GM23338 (cell line): ENCODE measurements around the gene BCKDHA. TPM values are rescaled to one million over a fixed set of nuclear protein-coding genes. Genes with fewer than 3 reads are reported as not detected.

ENCODE experiments used
- ATAC-seq: fragments of 200-7000 bp; cut with Tn5 transposase; 3 replicates; pipeline ENCODE4 v1.9.1; 2020
- DNase-seq: peaks from one replicate; pipeline ENCODE4 v3.0.0-alpha.2; 2015; ENCODE audit warnings: low spot score
- H2AFZ ChIP-seq: fragments of 200-600 bp; sonication (generic); 2 replicates; pipeline ENCODE4 v1.8.0; 2016; ENCODE audit warnings: antibody characterized with exemption, mild to moderate bottlenecking, moderate library complexity
- H3F3A ChIP-seq: fragments of 200-600 bp; sonication (generic); replicated peaks from 2 replicates; pipeline ENCODE4 v1.8.0; 2017; ENCODE audit warnings: antibody characterized with exemption, mixed run types, low read depth
- H3K27ac ChIP-seq: fragments of 200-600 bp; sonication (generic); 2 replicates; pipeline ENCODE4 v1.6.1; 2016; ENCODE audit warnings: low read depth
- H3K27me3 ChIP-seq: fragments of 200-600 bp; sonication (generic); 2 replicates; pipeline ENCODE4 v1.8.0; 2016; ENCODE audit warnings: mild to moderate bottlenecking, mixed run types, moderate library complexity; ENCODE audit not compliant: insufficient read depth
- H3K36me3 ChIP-seq: fragments of 200-600 bp; sonication (generic); 2 replicates; pipeline ENCODE4 v1.8.0; 2016; ENCODE audit warnings: mild to moderate bottlenecking; ENCODE audit not compliant: insufficient read depth
- H3K4me1 ChIP-seq: fragments of 200-600 bp; sonication (generic); 2 replicates; pipeline ENCODE4 v1.8.0; 2016; ENCODE audit warnings: mild to moderate bottlenecking, moderate library complexity; ENCODE audit not compliant: insufficient read depth
- H3K4me2 ChIP-seq: fragments of 200-600 bp; sonication (generic); 2 replicates; pipeline ENCODE4 v1.7.1; 2017; ENCODE audit warnings: mixed run types
- H3K4me3 ChIP-seq: fragments of 200-600 bp; sonication (generic); 2 replicates; pipeline ENCODE4 v1.6.1; 2016; ENCODE audit warnings: mixed run types
- H3K79me2 ChIP-seq: fragments of 200-600 bp; sonication (generic); replicated peaks from 2 replicates; pipeline ENCODE4 v1.8.0; 2017; ENCODE audit warnings: mild to moderate bottlenecking; ENCODE audit not compliant: insufficient read depth
- H3K9me2 ChIP-seq: fragments of 200-600 bp; sonication (generic); 2 replicates; pipeline ENCODE4 v1.8.0; 2017; ENCODE audit not compliant: insufficient read depth
- H4K20me1 ChIP-seq: fragments of 200-600 bp; sonication (generic); replicated peaks from 2 replicates; pipeline ENCODE4 v1.8.0; 2017; ENCODE audit warnings: mild to moderate bottlenecking; ENCODE audit not compliant: insufficient read depth
- H3K27ac Mint-ChIP-seq: 2 replicates; pipeline ENCODE4 v1.8.0; 2020; ENCODE audit warnings: inconsistent platforms, mild to moderate bottlenecking, moderate library complexity, mixed read lengths
- H3K27me3 Mint-ChIP-seq: 3 replicates; pipeline ENCODE4 v1.8.0; 2022; ENCODE audit warnings: low read depth, mild to moderate bottlenecking, moderate library complexity, mixed read lengths, inconsistent platforms; ENCODE audit not compliant: insufficient read depth, poor library complexity
- H3K36me3 Mint-ChIP-seq: 3 replicates; pipeline ENCODE4 v1.8.0; 2021; ENCODE audit warnings: low read depth, mild to moderate bottlenecking, inconsistent platforms, moderate library complexity, mixed read lengths
- H3K4me1 Mint-ChIP-seq: 3 replicates; pipeline ENCODE4 v1.8.0; 2020; ENCODE audit warnings: mild to moderate bottlenecking, inconsistent platforms, mixed read lengths
- H3K4me3 Mint-ChIP-seq: 3 replicates; pipeline ENCODE4 v1.8.0; 2021; ENCODE audit warnings: moderate library complexity, mild to moderate bottlenecking, inconsistent platforms, mixed read lengths
- H3K9me3 Mint-ChIP-seq: 3 replicates; pipeline ENCODE4 v1.8.0; 2020; ENCODE audit warnings: moderate library complexity, mild to moderate bottlenecking, inconsistent platforms, mixed read lengths
- EZH2 ChIP-seq: fragments of 200-600 bp; sonication (generic); IDR thresholded peaks from one replicate; pipeline ENCODE4 v1.8.0; 2017; ENCODE audit warnings: antibody characterized with exemption, mild to moderate bottlenecking, low read depth; ENCODE audit not compliant: unreplicated experiment
- EZH2phosphoT487 ChIP-seq: fragments of 200-600 bp; sonication (generic); IDR thresholded peaks from one replicate; pipeline ENCODE4 v1.8.1; 2018; ENCODE audit warnings: antibody characterized with exemption; ENCODE audit not compliant: unreplicated experiment
- JUNB ChIP-seq: IDR thresholded peaks from one replicate; pipeline ENCODE4 v1.6.1; 2016; ENCODE audit warnings: antibody characterized with exemption; ENCODE audit not compliant: unreplicated experiment
- NANOG ChIP-seq: IDR thresholded peaks from 2 replicates; pipeline ENCODE4 v1.6.1; 2016; ENCODE audit warnings: antibody characterized with exemption, borderline replicate concordance
- POLR2AphosphoS5 ChIP-seq: IDR thresholded peaks from 2 replicates; pipeline ENCODE4 v1.6.1; 2016; ENCODE audit warnings: antibody characterized with exemption, low read depth
- STAT1 ChIP-seq: IDR thresholded peaks from one replicate; pipeline ENCODE4 v1.6.1; 2016; ENCODE audit warnings: antibody characterized with exemption; ENCODE audit not compliant: unreplicated experiment
- ZNF114 ChIP-seq: fragments of 250-450 bp; sonication (Bioruptor Pico); IDR thresholded peaks from 2 replicates; pipeline ENCODE4 v1.5.0; 2020; ENCODE audit warnings: mild to moderate bottlenecking, moderate library complexity
- ZNF331 ChIP-seq: fragments of 250-450 bp; sonication (Bioruptor Pico); IDR thresholded peaks from 2 replicates; pipeline ENCODE4 v1.5.0; 2020; ENCODE audit warnings: low read depth, mild to moderate bottlenecking, moderate library complexity
- polyA plus RNA-seq: library from polyadenylated mRNA; unstranded; fragments of >200 nt; fragmentation: Nextera tagmentation; extraction: Ambion mirVana; gene quantifications from 2 replicates; pipeline ENCODE4 v1.2.1, GENCODE V29; 2016
- total RNA-seq: library from RNA; depleted of rRNA; stranded (reverse); fragments of >200 nt; shearing (Covaris generic); gene quantifications from 2 replicates; pipeline ENCODE4 v1.2.3, GENCODE V29; 2014
- TF ChIP-seq, protein P1 (sequence below): fragments of 250-450 bp; sonication (Bioruptor Pico); IDR thresholded peaks from 2 replicates; pipeline ENCODE4 v1.5.0; 2020; ENCODE audit warnings: mild to moderate bottlenecking, moderate library complexity
- TF ChIP-seq, protein P2 (sequence below), 2 experiments: fragments of 200-600 bp in 1 of 2; sonication (generic) in 1 of 2; conservative IDR thresholded peaks; 2 replicates each; pipeline versions ENCODE4 v1.5.1 to v1.6.1; 2016 to 2017; ENCODE audit warnings: antibody characterized with exemption in 2 of 2, low read depth in 2 of 2, mild to moderate bottlenecking in 2 of 2, moderate library complexity in 1 of 2
- TF ChIP-seq, protein P3 (sequence below): IDR thresholded peaks from 2 replicates; pipeline ENCODE4 v1.6.1; 2016; ENCODE audit warnings: antibody characterized with exemption

The BCKDHA gene
- total and polyA plus RNA-seq, 2 experiments from 2014 or later: 15.0 to 42.4 TPM

DNA sequence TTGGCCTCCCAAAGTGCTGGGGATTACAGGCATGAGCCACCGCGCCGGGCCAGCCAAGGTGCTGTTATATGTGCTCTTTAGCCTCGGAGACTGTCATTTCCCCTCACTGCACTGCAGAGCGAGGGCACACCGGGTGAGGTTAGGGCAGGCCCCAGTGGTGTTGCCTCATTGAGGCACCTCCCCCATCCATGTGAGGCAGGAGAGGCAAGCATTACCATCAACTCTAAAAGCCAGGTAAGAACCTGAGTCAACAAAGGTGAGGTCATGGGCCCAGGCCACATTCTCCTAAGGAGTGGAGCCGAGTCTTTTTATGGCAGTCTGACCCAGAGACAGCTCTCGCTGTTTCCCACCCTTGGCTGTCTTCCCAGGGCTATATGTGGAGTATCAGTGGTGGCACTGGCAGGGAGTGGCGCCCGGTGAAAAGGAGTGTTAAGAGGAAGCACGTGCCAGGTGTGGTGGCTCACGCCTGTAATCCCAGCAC is 18.6 kb downstream of the BCKDHA start (continued):
- TF ChIP-seq, protein P1, sequence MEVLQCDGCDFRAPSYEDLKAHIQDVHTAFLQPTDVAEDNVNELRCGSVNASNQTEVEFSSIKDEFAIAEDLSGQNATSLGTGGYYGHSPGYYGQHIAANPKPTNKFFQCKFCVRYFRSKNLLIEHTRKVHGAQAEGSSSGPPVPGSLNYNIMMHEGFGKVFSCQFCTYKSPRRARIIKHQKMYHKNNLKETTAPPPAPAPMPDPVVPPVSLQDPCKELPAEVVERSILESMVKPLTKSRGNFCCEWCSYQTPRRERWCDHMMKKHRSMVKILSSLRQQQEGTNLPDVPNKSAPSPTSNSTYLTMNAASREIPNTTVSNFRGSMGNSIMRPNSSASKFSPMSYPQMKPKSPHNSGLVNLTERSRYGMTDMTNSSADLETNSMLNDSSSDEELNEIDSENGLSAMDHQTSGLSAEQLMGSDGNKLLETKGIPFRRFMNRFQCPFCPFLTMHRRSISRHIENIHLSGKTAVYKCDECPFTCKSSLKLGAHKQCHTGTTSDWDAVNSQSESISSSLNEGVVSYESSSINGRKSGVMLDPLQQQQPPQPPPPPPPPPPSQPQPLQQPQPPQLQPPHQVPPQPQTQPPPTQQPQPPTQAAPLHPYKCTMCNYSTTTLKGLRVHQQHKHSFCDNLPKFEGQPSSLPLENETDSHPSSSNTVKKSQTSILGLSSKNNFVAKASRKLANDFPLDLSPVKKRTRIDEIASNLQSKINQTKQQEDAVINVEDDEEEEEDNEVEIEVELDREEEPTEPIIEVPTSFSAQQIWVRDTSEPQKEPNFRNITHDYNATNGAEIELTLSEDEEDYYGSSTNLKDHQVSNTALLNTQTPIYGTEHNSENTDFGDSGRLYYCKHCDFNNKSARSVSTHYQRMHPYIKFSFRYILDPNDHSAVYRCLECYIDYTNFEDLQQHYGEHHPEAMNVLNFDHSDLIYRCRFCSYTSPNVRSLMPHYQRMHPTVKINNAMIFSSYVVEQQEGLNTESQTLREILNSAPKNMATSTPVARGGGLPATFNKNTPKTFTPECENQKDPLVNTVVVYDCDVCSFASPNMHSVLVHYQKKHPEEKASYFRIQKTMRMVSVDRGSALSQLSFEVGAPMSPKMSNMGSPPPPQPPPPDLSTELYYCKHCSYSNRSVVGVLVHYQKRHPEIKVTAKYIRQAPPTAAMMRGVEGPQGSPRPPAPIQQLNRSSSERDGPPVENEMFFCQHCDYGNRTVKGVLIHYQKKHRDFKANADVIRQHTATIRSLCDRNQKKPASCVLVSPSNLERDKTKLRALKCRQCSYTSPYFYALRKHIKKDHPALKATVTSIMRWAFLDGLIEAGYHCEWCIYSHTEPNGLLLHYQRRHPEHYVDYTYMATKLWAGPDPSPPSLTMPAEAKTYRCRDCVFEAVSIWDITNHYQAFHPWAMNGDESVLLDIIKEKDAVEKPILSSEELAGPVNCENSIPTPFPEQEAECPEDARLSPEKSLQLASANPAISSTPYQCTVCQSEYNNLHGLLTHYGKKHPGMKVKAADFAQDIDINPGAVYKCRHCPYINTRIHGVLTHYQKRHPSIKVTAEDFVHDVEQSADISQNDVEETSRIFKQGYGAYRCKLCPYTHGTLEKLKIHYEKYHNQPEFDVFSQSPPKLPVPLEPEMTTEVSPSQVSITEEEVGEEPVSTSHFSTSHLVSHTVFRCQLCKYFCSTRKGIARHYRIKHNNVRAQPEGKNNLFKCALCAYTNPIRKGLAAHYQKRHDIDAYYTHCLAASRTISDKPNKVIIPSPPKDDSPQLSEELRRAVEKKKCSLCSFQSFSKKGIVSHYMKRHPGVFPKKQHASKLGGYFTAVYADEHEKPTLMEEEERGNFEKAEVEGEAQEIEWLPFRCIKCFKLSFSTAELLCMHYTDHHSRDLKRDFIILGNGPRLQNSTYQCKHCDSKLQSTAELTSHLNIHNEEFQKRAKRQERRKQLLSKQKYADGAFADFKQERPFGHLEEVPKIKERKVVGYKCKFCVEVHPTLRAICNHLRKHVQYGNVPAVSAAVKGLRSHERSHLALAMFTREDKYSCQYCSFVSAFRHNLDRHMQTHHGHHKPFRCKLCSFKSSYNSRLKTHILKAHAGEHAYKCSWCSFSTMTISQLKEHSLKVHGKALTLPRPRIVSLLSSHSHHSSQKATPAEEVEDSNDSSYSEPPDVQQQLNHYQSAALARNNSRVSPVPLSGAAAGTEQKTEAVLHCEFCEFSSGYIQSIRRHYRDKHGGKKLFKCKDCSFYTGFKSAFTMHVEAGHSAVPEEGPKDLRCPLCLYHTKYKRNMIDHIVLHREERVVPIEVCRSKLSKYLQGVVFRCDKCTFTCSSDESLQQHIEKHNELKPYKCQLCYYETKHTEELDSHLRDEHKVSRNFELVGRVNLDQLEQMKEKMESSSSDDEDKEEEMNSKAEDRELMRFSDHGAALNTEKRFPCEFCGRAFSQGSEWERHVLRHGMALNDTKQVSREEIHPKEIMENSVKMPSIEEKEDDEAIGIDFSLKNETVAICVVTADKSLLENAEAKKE (CRISPR knock-in tag): no peak

DNA sequence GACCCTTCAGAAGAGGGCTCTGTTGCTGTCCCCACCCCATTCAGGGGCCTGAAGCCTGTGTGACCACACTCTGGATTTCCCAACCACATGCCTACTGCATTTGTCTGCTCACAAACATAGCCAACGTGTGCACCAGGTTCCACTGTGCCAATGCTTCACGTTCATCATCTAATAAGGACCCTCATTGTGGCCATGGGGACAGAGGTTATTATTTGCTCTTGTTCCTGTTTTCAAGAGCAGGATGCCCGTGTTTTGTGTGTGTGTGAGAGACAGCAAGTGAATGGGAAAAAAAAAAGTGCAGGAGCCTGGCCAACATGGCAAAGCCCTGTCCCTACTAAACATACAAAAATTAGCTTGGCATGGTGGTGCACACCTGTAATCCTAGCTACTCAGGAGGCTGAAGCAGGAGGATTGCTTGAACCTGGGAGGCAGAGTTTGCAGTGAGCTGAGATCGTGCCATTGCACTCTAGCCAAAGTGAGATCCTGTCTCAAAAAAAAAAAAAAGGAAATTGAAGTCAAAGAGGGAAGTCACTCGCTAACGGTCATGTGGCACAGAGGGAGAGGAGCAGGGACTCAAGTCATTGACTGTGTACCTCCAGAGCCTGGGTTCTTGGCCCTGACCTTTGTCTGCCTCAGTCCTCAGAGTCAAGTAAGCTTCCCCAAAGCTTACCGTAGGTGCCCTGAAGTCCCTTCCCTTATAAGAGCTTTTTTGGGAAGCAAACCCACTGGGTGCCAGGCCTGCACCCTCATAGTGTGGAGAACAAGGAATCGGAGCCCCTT is 22.7 kb downstream of the BCKDHA start:
- no peaks in the 10 kb centered on the region for H3K4me1 Mint-ChIP-seq
- H3K36me3 Mint-ChIP-seq: peaks cover 33% of the 10 kb centered on the region
- H3K27ac Mint-ChIP-seq: no peak overlapping the region
- H4K20me1 ChIP-seq: no peaks in the 10 kb centered on the region
- no peaks in the 10 kb centered on the region for H3K79me2 ChIP-seq
- no peak overlapping the region for H3K4me3 Mint-ChIP-seq
- TF ChIP-seq, protein P2, sequence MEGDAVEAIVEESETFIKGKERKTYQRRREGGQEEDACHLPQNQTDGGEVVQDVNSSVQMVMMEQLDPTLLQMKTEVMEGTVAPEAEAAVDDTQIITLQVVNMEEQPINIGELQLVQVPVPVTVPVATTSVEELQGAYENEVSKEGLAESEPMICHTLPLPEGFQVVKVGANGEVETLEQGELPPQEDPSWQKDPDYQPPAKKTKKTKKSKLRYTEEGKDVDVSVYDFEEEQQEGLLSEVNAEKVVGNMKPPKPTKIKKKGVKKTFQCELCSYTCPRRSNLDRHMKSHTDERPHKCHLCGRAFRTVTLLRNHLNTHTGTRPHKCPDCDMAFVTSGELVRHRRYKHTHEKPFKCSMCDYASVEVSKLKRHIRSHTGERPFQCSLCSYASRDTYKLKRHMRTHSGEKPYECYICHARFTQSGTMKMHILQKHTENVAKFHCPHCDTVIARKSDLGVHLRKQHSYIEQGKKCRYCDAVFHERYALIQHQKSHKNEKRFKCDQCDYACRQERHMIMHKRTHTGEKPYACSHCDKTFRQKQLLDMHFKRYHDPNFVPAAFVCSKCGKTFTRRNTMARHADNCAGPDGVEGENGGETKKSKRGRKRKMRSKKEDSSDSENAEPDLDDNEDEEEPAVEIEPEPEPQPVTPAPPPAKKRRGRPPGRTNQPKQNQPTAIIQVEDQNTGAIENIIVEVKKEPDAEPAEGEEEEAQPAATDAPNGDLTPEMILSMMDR (conservative IDR thresholded peaks at IDR 0.05; ENCODE audit: low read depth in 2 of 2): no peak
- TF ChIP-seq, protein P3, sequence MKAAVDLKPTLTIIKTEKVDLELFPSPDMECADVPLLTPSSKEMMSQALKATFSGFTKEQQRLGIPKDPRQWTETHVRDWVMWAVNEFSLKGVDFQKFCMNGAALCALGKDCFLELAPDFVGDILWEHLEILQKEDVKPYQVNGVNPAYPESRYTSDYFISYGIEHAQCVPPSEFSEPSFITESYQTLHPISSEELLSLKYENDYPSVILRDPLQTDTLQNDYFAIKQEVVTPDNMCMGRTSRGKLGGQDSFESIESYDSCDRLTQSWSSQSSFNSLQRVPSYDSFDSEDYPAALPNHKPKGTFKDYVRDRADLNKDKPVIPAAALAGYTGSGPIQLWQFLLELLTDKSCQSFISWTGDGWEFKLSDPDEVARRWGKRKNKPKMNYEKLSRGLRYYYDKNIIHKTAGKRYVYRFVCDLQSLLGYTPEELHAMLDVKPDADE: no peak
- TF ChIP-seq STAT1: no peak
- TF ChIP-seq POLR2AphosphoS5: no peak
- TF ChIP-seq EZH2: no peak
- no peak for TF ChIP-seq NANOG
- TF ChIP-seq JUNB: no peak
- TF ChIP-seq ZNF331 (CRISPR knock-in tag): no peak
- no peak for TF ChIP-seq EZH2phosphoT487
- no peak for TF ChIP-seq ZNF114
- no peak overlapping the region for H3K4me3 ChIP-seq
- H3K4me1 ChIP-seq: no peaks in the 10 kb centered on the region
- peaks cover 2% of the 10 kb centered on the region; the same call in 1 of the 2 replicates for H3F3A ChIP-seq
- ATAC-seq (no peak), DNase-seq (no peak)
- H3K9me2 ChIP-seq: no peaks in the 10 kb centered on the region
- H3K27me3 Mint-ChIP-seq: peaks cover 3% of the 10 kb centered on the region
- no peaks in the 10 kb centered on the region for H3K9me3 Mint-ChIP-seq
- H3K36me3 ChIP-seq: no peaks in the 10 kb centered on the region
- H3K4me2 ChIP-seq: no peak overlapping the region
- H3K27ac ChIP-seq: no peak overlapping the region
- no peak overlapping the region for H2AFZ ChIP-seq
- no peaks in the 10 kb centered on the region for H3K27me3 ChIP-seq
